SU-DHL-6 (cell line): ENCODE results near the gene MEN1.

Experiments used
- H2AFZ ChIP-seq: fragments of 200-600 bp; sonication (generic); 2 replicates; pipeline ENCODE4 v1.6.1; 2014; ENCODE audit warnings: low read depth, mild to moderate bottlenecking, moderate library complexity, mixed read lengths, antibody characterized with exemption, low read length; ENCODE audit not compliant: severe bottlenecking
- H3F3A ChIP-seq: fragments of 200-600 bp; shearing (Covaris generic); 2 replicates; pipeline ENCODE4 v1.6.0; 2016; ENCODE audit warnings: antibody characterized with exemption, mild to moderate bottlenecking; ENCODE audit not compliant: insufficient read depth
- H3K27ac ChIP-seq: fragments of 200-600 bp; sonication (generic); 2 replicates; pipeline ENCODE4 v1.5.1; 2016; ENCODE audit warnings: low read depth, mild to moderate bottlenecking, low read length, moderate library complexity, mixed read lengths
- H3K27me3 ChIP-seq: fragments of 200-600 bp; sonication (generic), shearing (Covaris generic); 2 replicates; pipeline ENCODE4 v1.6.0; 2014; ENCODE audit warnings: mild to moderate bottlenecking, low read length
- H3K36me3 ChIP-seq: fragments of 200-600 bp; sonication (generic); 2 replicates; pipeline ENCODE4 v1.6.1; 2014; ENCODE audit warnings: mild to moderate bottlenecking, low read length, mixed read lengths
- H3K4me2 ChIP-seq: fragments of 300-600, 200-600 bp; shearing (Covaris generic), sonication (generic); 2 replicates; pipeline ENCODE4 v1.6.0; 2014; ENCODE audit warnings: low read length, low read depth, mild to moderate bottlenecking; ENCODE audit not compliant: poor library complexity, severe bottlenecking
- H3K4me3 ChIP-seq: fragments of 200-600 bp; sonication (generic); 2 replicates; pipeline ENCODE4 v1.5.1; 2014; ENCODE audit warnings: antibody characterized with exemption, low read length, mild to moderate bottlenecking, mixed read lengths; ENCODE audit not compliant: insufficient read depth, poor library complexity, severe bottlenecking
- H3K79me2 ChIP-seq: fragments of 200-600 bp; sonication (generic); 2 replicates; pipeline ENCODE4 v1.6.1; 2014; ENCODE audit warnings: mild to moderate bottlenecking, low read length, moderate library complexity; ENCODE audit not compliant: insufficient read depth
- H3K9ac ChIP-seq: fragments of 200-600 bp; sonication (generic); 2 replicates; pipeline ENCODE4 v1.7.0; 2014; ENCODE audit warnings: mild to moderate bottlenecking, low read length
- H3K9me2 ChIP-seq: fragments of 200-600 bp; sonication (generic); replicated peaks from 2 replicates; pipeline ENCODE4 v1.6.1; 2014; ENCODE audit warnings: low read length; ENCODE audit not compliant: insufficient read depth
- H3K9me3 ChIP-seq: fragments of 200-600 bp; sonication (generic); 2 replicates; pipeline ENCODE4 v1.6.1; 2014; ENCODE audit warnings: low read length, mixed read lengths; ENCODE audit not compliant: insufficient read depth
- H4K20me1 ChIP-seq: fragments of 200-600 bp; sonication (generic); 2 replicates; pipeline ENCODE4 v1.6.1; 2014; ENCODE audit warnings: low read depth, mild to moderate bottlenecking, antibody characterized with exemption, low read length, moderate library complexity, mixed read lengths
- CTCF ChIP-seq: fragments of 200-600 bp; sonication (generic); IDR thresholded peaks from one replicate; pipeline ENCODE4 v1.5.1; 2017; ENCODE audit warnings: antibody characterized with exemption, mild to moderate bottlenecking, low read length, moderate library complexity; ENCODE audit not compliant: insufficient read depth, poor library complexity, severe bottlenecking
- EZH2phosphoT487 ChIP-seq: fragments of 200-600 bp; sonication (generic), shearing (Covaris generic); conservative IDR thresholded peaks from 2 replicates; pipeline ENCODE4 v1.6.1; 2018; ENCODE audit warnings: mild to moderate bottlenecking, antibody characterized with exemption, low read length, moderate library complexity, mixed read lengths

MEN1 gene

GRCh38 chr11:64757549-64758329, 52.6 kb downstream of the MEN1 start:
- TF ChIP-seq EZH2phosphoT487 (no peak), CTCF (no peak)
- Histone ChIP-seq H3K9ac (no peak overlapping the region), H3K4me2 (no peak overlapping the region), H3K9me3 (no peaks in the 10 kb centered on the region), H3K27ac (no peak overlapping the region), H3K9me2 (no peaks in the 10 kb centered on the region), H3K27me3 (no peaks in the 10 kb centered on the region), H4K20me1 (no peaks in the 10 kb centered on the region; the same call in 1 of the 2 replicates), H2AFZ (no peak overlapping the region), H3K4me3 (no peak overlapping the region), H3K79me2 (no peaks in the 10 kb centered on the region), H3K36me3 (no peaks in the 10 kb centered on the region), H3F3A (peaks cover 18% of the 10 kb centered on the region)

- no peaks in the 10 kb centered on the region for H3K27me3 ChIP-seq
- TF ChIP-seq CTCF (no peak), EZH2phosphoT487 (no peak)
- no peaks in the 10 kb centered on the region for H3K36me3 ChIP-seq
- no peaks in the 10 kb centered on the region for H3K9me2 ChIP-seq
- no peaks in the 10 kb centered on the region for H3K79me2 ChIP-seq
- H3K4me3 ChIP-seq = no peak overlapping the region
- peaks cover 2% of the 10 kb centered on the region for H3F3A ChIP-seq
- no peak overlapping the region for H3K9ac ChIP-seq
- H2AFZ ChIP-seq = no peak overlapping the region
- no peaks in the 10 kb centered on the region for H3K9me3 ChIP-seq
- H3K27ac ChIP-seq = no peak overlapping the region
- no peaks in the 10 kb centered on the region for H4K20me1 ChIP-seq
- no peak overlapping the region for H3K4me2 ChIP-seq
Observed at GRCh38 chr11:64755681-64756361, 54.5 kb downstream of the MEN1 start.

GRCh38 chr11:64754919-64755662, 55.3 kb downstream of the MEN1 start:
- Histone ChIP-seq H3K4me2 (no peak overlapping the region), H3K27me3 (no peaks in the 10 kb centered on the region), H3F3A (no peaks in the 10 kb centered on the region), H3K9me3 (no peaks in the 10 kb centered on the region), H3K4me3 (no peak overlapping the region), H3K27ac (no peak overlapping the region), H3K9me2 (no peaks in the 10 kb centered on the region), H4K20me1 (no peaks in the 10 kb centered on the region), H3K9ac (no peak overlapping the region), H2AFZ (no peak overlapping the region), H3K36me3 (no peaks in the 10 kb centered on the region), H3K79me2 (no peaks in the 10 kb centered on the region)
- TF ChIP-seq CTCF = no peak
- TF ChIP-seq EZH2phosphoT487 = no peak
